ENCODE data around the gene FBXO33. TPM values are rescaled to one million over a fixed set of nuclear protein-coding genes. Genes with fewer than 3 reads are reported as not detected.

FBXO33 gene
- total and polyA plus RNA-seq, 2 of the 8 experiments (the other 6 are each of a cell fraction or from before 2014, with no cell fraction given), result 4.7 to 11.5 TPM

- Histone ChIP-seq H2BK120ac (replicated peaks; ENCODE audit: low read depth, low read length) (no peak overlapping the region), H3K4me3 (ENCODE audit: extremely low read depth in 1 of 4, insufficient read depth in 2 of 4, low read depth in 3 of 4, low read length in 4 of 4) (no peak overlapping the region), H2AK5ac (ENCODE audit: low read depth, low read length) (no peak overlapping the region), H3K18ac (ENCODE audit: extremely low read depth, low read length) (no peak overlapping the region), H2BK15ac (ENCODE audit: low read length) (no peak overlapping the region), H2BK5ac (ENCODE audit: low read depth, low read length) (no peak overlapping the region), H3K4me1 (replicated peaks in 1 of 4; ENCODE audit: control insufficient read depth in 3 of 4, insufficient read depth in 4 of 4, low read length in 3 of 4) (no peaks in the 10 kb centered on the region), H3K23me2 (ENCODE audit: low read depth, low read length) (no peaks in the 10 kb centered on the region), H3K36me3 (ENCODE audit: control insufficient read depth in 2 of 4, insufficient read depth in 4 of 4, low read length in 3 of 4) (no peaks in the 10 kb centered on the region), H2BK12ac (ENCODE audit: low read depth, low read length) (no peak overlapping the region), H3K27ac (ENCODE audit: low read depth, low read length) (no peak overlapping the region), H3K23ac (ENCODE audit: insufficient read length) (no peak overlapping the region), H3K56ac (replicated peaks; ENCODE audit: insufficient read length, low read depth, low read length) (no peak overlapping the region), H3K27me3 (replicated peaks in 1 of 4; ENCODE audit: control insufficient read depth in 3 of 4, extremely low read depth in 1 of 4, insufficient read depth in 3 of 4, low read length in 3 of 4) (no peaks in the 10 kb centered on the region), H3K9me3 (ENCODE audit: insufficient read depth in 2 of 2, low read depth in 1 of 2, low read length in 1 of 2) (no peaks in the 10 kb centered on the region), H4K91ac (replicated peaks; ENCODE audit: insufficient read length, low read length) (no peak overlapping the region), H4K20me1 (replicated peaks in 1 of 2; ENCODE audit: control insufficient read depth in 1 of 2, insufficient read depth in 2 of 2, low read length in 2 of 2) (peaks cover 0 to 3% of the 10 kb centered on the region in 2 experiments), H3K79me2 (ENCODE audit: control insufficient read depth in 1 of 2, insufficient read depth in 2 of 2, low read length in 2 of 2) (no peaks in the 10 kb centered on the region), H3K79me1 (ENCODE audit: low read depth, low read length) (no peaks in the 10 kb centered on the region), H3K4me2 (ENCODE audit: insufficient read depth in 1 of 2, low read depth in 2 of 2, low read length in 2 of 2) (no peak overlapping the region), H3K9ac (replicated peaks in 1 of 4; ENCODE audit: extremely low read depth in 1 of 4, low read depth in 3 of 4, low read length in 3 of 4) (no peak overlapping the region), H3K4ac (replicated peaks; ENCODE audit: insufficient read length, low read depth, low read length) (no peak overlapping the region), H2AFZ (ENCODE audit: low read length) (no peak overlapping the region), H3K14ac (ENCODE audit: insufficient read length) (no peak overlapping the region), H4K8ac (ENCODE audit: extremely low read depth, insufficient read depth, low read length) (no peak overlapping the region), H4K5ac (ENCODE audit: insufficient read length, low read depth, low read length) (no peak overlapping the region), H2BK20ac (ENCODE audit: low read length) (no peak overlapping the region)
- CTCF ChIA-PET (ENCODE audit: partially characterized antibody), result interaction anchor here (1.5 kb wide), 1 partner anchor 16 kb away, joined by 9 read pairs; no protein-coding TSS in a partner anchor
- POLR2A ChIA-PET (ENCODE audit: partially characterized antibody), result no interaction called here
- DNase-seq (ENCODE audit: low read depth in 1 of 2, low spot score in 2 of 2) (no peak), FAIRE-seq (no peak)
- WGBS, 2 experiments (ENCODE audit: extremely low coverage in 1 of 2, insufficient coverage in 1 of 2, insufficient read length in 1 of 2, insufficient replicate concordance in 2 of 2, low coverage in 1 of 2, low lambda C conversion rate in 2 of 2, missing lambda C conversion rate in 1 of 2), result 91% methylated on average over 2 of the region's 2 CpGs; no CpG with 5 or more reads in 1 of the 2 experiments
- no peak for TF ChIP-seq CREB1 (IDR thresholded peaks at IDR 0.05)
- TF ChIP-seq USF2 (IDR thresholded peaks at IDR 0.05; ENCODE audit: low read length), result no peak
- no peak for TF ChIP-seq NANOG (IDR thresholded peaks at IDR 0.05; ENCODE audit: insufficient read depth, low read depth, low read length, poor library complexity, severe bottlenecking)
- no peak for TF ChIP-seq EZH2 (IDR thresholded peaks at IDR 0.05; ENCODE audit: low read depth, low read length, severe bottlenecking)
- TF ChIP-seq SAP30 (IDR thresholded peaks at IDR 0.05; ENCODE audit: insufficient read depth, insufficient replicate concordance, low read length), result no peak
- no peak for TF ChIP-seq POLR2A (IDR thresholded peaks at IDR 0.05; ENCODE audit: control extremely low read depth in 1 of 2, low read depth in 2 of 2, low read length in 2 of 2)
- TF ChIP-seq TCF12 (IDR thresholded peaks at IDR 0.05; ENCODE audit: low read depth, low read length), result no peak
- TF ChIP-seq RBBP5 (IDR thresholded peaks at IDR 0.05; ENCODE audit: borderline replicate concordance, low read depth, low read length), result no peak
- TF ChIP-seq KDM4A (IDR thresholded peaks at IDR 0.05; ENCODE audit: low read depth, low read length, severe bottlenecking), result no peak
- TF ChIP-seq ATF3 (IDR thresholded peaks at IDR 0.05; ENCODE audit: insufficient read depth, low read depth, low read length), result no peak
- TF ChIP-seq SP2 (IDR thresholded peaks at IDR 0.05; ENCODE audit: low read length), result no peak
- no peak for TF ChIP-seq RNF2 (IDR thresholded peaks at IDR 0.05; ENCODE audit: borderline replicate concordance, low read depth, low read length, missing control alignments, poor library complexity, severe bottlenecking)
Observed at GRCh38 chr14:39452680-39453079, 20.4 kb upstream of the FBXO33 start.

Measured in H1 (cell line).